Adrenal gland (tissue), 12 donors: ENCODE measurements around the gene BCKDHA. TPM values are rescaled to one million over a fixed set of nuclear protein-coding genes. Genes with fewer than 3 reads are reported as not detected.

Experiments
- DNase-seq, 7 donors: peaks; one replicate each; pipeline ENCODE4 v3.0.0-alpha.2; 2019 to 2020
- H3K27ac ChIP-seq, 5 donors: fragments of 200-600 bp; sonication (generic) in 4 of 5; 1 replicate in 3 of 5; 2 replicates in 2 of 5; pipeline versions ENCODE4 v1.5.1 to v1.8.0; 2016 to 2020; ENCODE audit warnings: mild to moderate bottlenecking in 1 of 5
- H3K27me3 ChIP-seq: fragments of 200-600 bp; 2 replicates; pipeline ENCODE4 v1.8.0; 2021
- H3K36me3 ChIP-seq, 2 donors: fragments of 200-600 bp; replicated peaks in 1 of 2; 1 replicate in 1 of 2; 2 replicates in 1 of 2; pipeline versions ENCODE4 v1.5.1 to v1.8.0; 2018 to 2022
- H3K4me1 ChIP-seq, 2 donors: fragments of 200-600 bp; replicated peaks in 1 of 2; 1 replicate in 1 of 2; 2 replicates in 1 of 2; pipeline versions ENCODE4 v1.5.1 to v1.8.0; 2018 to 2021
- H3K4me3 ChIP-seq, 4 donors: fragments of 200-600 bp; sonication (generic) in 3 of 4; one replicate each; pipeline ENCODE4 v1.5.1; 2016 to 2018
- H3K9me3 ChIP-seq, 3 donors: fragments of 200-600 bp; sonication (generic) in 1 of 3; replicated peaks in 1 of 3; 1 replicate in 2 of 3; 2 replicates in 1 of 3; pipeline versions ENCODE4 v1.5.1 to v1.8.0; 2016 to 2021
- CTCF ChIP-seq, 6 experiments: fragments of 450-650 bp in 4 of 6; fragments of 200-600 bp in 2 of 6; sonication (generic) in 1 of 6; IDR thresholded peaks; 1 replicate in 5 of 6; 2 replicates in 1 of 6; pipeline versions ENCODE4 v1.5.1 to v1.8.0; 2016 to 2021; ENCODE audit warnings: antibody characterized with exemption in 6 of 6, mild to moderate bottlenecking in 2 of 6, moderate library complexity in 1 of 6
- POLR2A ChIP-seq, 2 donors: fragments of 450-650 bp; IDR thresholded peaks; one replicate each; pipeline ENCODE4 v1.6.1; 2017; ENCODE audit warnings: antibody characterized with exemption in 2 of 2, mild to moderate bottlenecking in 2 of 2, moderate library complexity in 1 of 2
- WGBS, 4 donors: extraction: QIAGEN DNeasy Blood & Tissue Kit in 2 of 4; methylation state at CpG; one replicate each; pipeline versions ENCODE4 v1.1.5 to v1.1.7; 2013 to 2017; 5-methylcytosine and 5-hydroxymethylcytosine counted together
- intact Hi-C, 2 donors: fragments of 100-400 bp; cut with DNase I; formaldehyde crosslinking; loops; one replicate each; pipeline versions ENCODE4 v1.14.1 to v1.15.0; 2022 to 2023
- polyA plus RNA-seq, 3 donors: library from polyadenylated mRNA; stranded (reverse); fragments of 200-250 nt in 2 of 3; fragments of 350-450 nt in 1 of 3; fragmentation: Illumina TruSeq in 1 of 3; extraction: RNeasy Lipid Tissue Mini Kit (QIAGEN cat#74804) in 1 of 3; gene quantifications; one replicate each; pipeline ENCODE4 v1.2.3, GENCODE V29; 2013 to 2014
- total RNA-seq, 9 donors: library from RNA; depleted of rRNA in 4 of 9; stranded (reverse); fragments of >200 nt in 4 of 9; fragments of 120-200 nt in 1 of 9; fragmentation: NEBNext Ultra II Directional in 1 of 9; extraction: Animal tissue kit (Norgen Biotek cat#: 25700) in 1 of 9; gene quantifications; one replicate each; pipeline versions ENCODE4 v1.1.0 to v1.2.4, GENCODE V29; 2013 to 2023
- donor health status: healthy with polysubstance abuse.
- donor health status: Bipolar disorder and iron deficiency.
- donor health status: DM: yes; HTN: yes; CAD: no.
- donor health status: DM: no; HTN: no; CAD: no.
- donor health status: DM: no; HTN: no; CAD: no.
- donor health status: DM: yes; HTN: yes; CAD: no.

BCKDHA gene
- total and polyA plus RNA-seq, 12 donors: 17.6 to 294 (median 100) TPM

- Histone ChIP-seq H3K9me3 (no peaks in the 10 kb centered on the region), H3K4me1 (peaks cover 15 to 21% of the 10 kb centered on the region in 2 donors), H3K27ac (no peak overlapping the region), H3K4me3 (no peak overlapping the region), H3K36me3 (peaks cover 0 to 44% of the 10 kb centered on the region in 2 donors), H3K27me3 (no peaks in the 10 kb centered on the region)
- no peak for DNase-seq
- intact Hi-C loops: loop anchor here in 1 of 2 donors (5.0 to 10.0 kb wide), 2 partner anchors 33 to 51 kb away; partner anchors contain the start of gene TMEM91
- no peak for TF ChIP-seq CTCF (IDR thresholded peaks at IDR 0.05)
- TF ChIP-seq POLR2A (IDR thresholded peaks at IDR 0.05): no peak
- 90 to 94% (median 93%) methylated on average over 12 to 28 of the region's 28 CpGs for WGBS, 4 donors
Measured at GRCh38 chr19:41425174-41426115, 27.8 kb downstream of the BCKDHA start.

GRCh38 chr19:41426116-41426841 is 28.7 kb downstream of the BCKDHA start:
- Histone ChIP-seq H3K4me1 (peaks cover 15 to 23% of the 10 kb centered on the region in 2 donors), H3K36me3 (peaks cover 0 to 38% of the 10 kb centered on the region in 2 donors), H3K27me3 (no peaks in the 10 kb centered on the region), H3K27ac (peak overlapping the region in 2 of 5 donors; percentile 54 to 61), H3K9me3 (no peaks in the 10 kb centered on the region), H3K4me3 (peak overlapping the region in 1 of 4 donors; percentile 4)
- DNase-seq: peak in 2 of 7 donors; percentile 23 to 25
- TF ChIP-seq CTCF (IDR thresholded peaks at IDR 0.05) (no peak), POLR2A (IDR thresholded peaks at IDR 0.05) (no peak)
- WGBS, 4 donors: 83 to 95% (median 87%) methylated on average over 4 to 36 of the region's 36 CpGs
- intact Hi-C loops: loop anchor here in 1 of 2 donors (5.0 to 10.0 kb wide), 2 partner anchors 34 to 51 kb away; partner anchors contain the start of gene TMEM91

- Histone ChIP-seq H3K27ac (peak within 1 kb of the TSS in 4 of 5 donors; percentile 6 to 61 (median 30)), H3K4me1 (peaks cover 15 to 32% of the 10 kb centered on the region in 2 donors), H3K36me3 (peaks cover 0 to 36% of the 10 kb centered on the region in 2 donors), H3K4me3 (peak within 1 kb of the TSS in 2 of 4 donors; percentile 4 to 38), H3K27me3 (no peaks in the 10 kb centered on the region), H3K9me3 (no peaks in the 10 kb centered on the region)
- DNase-seq: peak; percentile 74 to 91 (median 85)
- 18 to 22% (median 20%) methylated on average over 14 to 19 of the region's 19 CpGs for whole genome bisulfite sequencing, 4 donors
- intact Hi-C loops: loop anchor here in 1 of 2 donors (5.0 to 10.0 kb wide), 2 partner anchors 35 to 52 kb away; partner anchors contain the start of gene TMEM91
- TF ChIP-seq POLR2A (IDR thresholded peaks at IDR 0.05) (peak in 1 of 2 donors; percentile 57), CTCF (IDR thresholded peaks at IDR 0.05) (no peak)
Measured at GRCh38 chr19:41426952-41427646, 29.5 kb downstream of the BCKDHA start, which contains the start of gene B3GNT8. B3GNT8 (minus strand) TSS chr19:41427374; CDS start chr19:41426778, 596 bp downstream.
